HCEC 1CT (cell line): Measurements from ENCODE around the gene ANKRD44.

ENCODE experiments used
- DNase-seq: peaks from one replicate; pipeline ENCODE4 v3.0.0-alpha.2; 2017

Gene ANKRD44

DNA sequence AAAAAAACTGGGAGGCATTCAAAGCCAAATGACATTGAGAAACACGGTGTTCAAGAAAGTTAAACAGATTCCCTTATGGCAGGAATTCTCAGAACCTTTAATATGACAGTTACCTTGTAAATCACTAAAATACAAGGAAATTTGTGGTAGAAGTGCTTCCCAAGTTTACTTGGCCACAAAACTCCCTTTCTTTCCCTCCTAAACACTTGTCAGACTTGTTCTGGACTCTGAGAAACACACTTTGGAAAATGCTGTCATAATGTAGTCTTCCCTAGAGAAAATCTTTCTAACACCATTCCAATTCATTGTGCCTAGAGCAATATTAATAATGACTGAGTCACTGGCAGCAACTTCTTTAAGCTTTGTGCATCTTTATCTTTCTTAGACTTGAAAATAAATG lies 140.4 kb downstream of the ANKRD44 start:
- no peak for DNase-seq

DNA sequence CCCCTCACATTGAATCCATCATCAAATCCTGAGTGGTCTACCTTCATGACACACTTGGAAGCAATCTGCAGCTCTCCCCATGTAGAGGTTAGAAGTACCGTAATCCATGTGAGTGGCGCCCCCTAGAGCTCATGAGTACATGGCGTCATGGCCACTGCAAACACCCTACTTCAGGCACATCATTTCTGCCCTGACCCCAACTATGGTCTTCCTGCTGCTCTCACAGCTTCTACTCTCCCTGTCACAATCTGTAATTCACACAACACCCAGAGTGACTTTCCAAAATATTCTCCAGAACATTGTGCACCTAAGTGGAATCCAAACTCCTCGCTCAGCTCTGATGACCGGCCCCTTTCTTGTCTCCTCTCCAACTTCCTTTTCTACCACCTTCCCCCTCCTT lies 141.9 kb downstream of the ANKRD44 start:
- DNase-seq = peak; percentile 69

DNA sequence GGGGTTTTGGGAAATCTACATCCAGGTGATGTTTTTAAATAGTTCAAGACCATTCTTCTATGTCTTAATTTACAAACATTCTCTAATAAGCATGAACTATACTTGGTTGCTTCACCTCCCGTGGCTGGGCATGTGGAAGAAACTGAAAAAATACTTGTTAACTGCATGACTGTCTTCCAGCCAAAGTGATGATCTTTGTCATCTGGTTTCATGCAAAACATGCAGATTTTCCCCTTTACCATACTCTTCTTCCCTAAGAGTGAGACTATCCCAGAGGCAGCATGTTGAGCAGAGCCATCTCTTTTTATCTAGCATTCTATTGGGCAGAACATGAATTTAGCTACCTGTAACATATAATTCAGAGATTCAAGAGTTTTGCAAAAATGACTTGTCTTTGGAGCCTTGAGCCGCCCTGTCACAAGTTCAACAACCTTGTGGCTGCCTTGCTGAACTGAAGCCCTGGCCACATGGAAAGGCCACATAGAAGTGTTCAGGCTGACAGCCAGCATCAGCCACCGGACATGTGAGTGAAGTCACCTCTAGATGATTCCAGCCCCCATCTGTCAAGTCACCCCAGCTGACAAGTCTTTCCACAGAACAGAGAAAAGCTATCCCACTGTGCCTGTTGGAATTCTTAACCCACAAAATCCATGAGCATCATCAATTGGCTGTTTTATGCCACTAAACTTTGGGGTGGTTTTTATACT lies 142.8 kb downstream of the ANKRD44 start:
- DNase-seq = no peak

DNA sequence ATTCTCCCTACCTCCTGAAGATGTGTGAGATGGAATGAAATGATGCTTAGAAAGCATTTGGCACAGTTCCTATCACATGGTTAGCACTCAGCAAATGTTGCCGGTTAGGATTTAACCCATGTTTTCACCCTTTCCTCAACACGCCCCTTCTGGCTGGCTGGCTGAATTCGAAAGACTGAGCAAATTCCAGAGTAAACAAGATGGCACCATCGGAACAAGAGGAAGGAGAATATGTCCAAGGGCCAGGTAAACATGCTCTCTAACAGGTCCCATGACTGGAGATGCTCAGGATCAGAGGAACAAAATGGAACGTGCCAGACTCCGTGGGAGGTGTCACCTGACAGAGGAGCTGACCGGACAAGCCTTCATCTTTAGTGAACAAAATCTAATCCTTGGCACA lies 145.6 kb downstream of the ANKRD44 start:
- DNase-seq = no peak

DNA sequence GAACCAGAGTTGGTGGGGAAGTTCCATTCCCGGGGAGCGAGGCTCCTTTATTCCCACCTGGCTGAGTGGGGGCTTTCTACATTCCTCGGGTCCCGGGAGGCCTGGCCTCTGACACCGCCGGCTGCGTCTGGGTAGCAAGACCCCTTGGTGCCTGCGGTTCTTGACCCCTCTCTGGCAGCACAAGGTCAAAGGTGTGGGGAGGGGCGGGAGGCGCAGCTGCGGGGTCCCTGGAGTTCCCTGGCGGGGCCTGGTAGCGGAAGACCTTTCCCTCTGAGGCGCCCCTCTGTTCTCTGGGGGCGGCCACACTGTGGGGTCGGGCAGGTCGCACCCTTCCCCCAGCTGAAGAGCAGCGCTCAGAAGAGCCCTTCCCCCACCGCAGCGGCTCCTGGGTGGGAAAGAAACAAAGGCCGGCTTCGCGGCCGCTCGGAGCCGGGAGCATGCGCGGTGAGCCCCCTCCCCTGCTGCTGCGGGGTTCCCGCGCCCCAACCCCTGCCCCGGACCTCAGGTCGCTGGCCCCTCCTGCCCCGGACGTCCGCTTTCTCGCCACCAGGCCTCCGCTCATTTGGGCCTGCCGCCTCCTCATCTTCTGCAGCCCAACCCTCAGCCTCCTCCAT lies 146.3 kb downstream of the ANKRD44 start:
- no peak for DNase-seq

DNA sequence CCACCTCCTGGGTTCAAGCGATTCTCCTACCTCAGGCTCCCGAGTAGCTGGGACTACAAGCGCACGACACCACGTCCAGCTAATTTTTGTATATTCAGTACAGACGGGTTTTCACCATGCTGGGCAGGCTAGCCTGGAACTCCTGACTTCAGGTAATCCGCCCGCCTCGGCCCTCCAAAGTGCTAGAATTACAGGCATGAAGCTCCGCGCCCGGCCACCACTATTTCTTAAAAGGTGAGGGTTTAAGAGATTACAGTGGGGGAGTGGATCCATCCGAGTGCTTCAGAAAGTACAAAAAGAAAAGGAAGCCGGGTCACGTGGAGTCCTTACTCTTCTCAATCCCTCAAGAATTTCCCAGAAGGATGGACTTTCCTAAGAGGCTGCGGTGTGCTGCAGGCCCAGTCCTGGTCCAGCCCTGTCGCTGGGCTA lies 146.9 kb downstream of the ANKRD44 start:
- DNase-seq = no peak

DNA sequence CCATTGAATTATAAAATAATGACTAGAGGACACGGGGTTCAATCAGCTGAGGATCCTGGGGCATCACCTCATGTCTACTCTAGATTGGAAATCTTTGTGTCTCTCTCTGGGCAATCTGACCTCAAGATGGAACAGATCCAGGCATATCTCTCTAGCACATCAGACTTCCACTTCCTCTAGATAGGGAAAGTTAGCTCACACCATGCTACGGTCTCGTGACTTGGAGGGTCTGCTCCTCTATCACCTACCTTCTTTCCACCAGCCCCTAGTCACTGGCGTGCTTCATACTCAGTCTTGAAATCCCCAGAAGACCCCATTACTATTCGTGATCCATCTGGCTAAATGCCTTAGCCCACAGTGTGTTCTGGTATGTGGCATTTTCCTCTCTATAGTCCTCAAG lies 148.8 kb downstream of the ANKRD44 start:
- no peak for DNase-seq

DNA sequence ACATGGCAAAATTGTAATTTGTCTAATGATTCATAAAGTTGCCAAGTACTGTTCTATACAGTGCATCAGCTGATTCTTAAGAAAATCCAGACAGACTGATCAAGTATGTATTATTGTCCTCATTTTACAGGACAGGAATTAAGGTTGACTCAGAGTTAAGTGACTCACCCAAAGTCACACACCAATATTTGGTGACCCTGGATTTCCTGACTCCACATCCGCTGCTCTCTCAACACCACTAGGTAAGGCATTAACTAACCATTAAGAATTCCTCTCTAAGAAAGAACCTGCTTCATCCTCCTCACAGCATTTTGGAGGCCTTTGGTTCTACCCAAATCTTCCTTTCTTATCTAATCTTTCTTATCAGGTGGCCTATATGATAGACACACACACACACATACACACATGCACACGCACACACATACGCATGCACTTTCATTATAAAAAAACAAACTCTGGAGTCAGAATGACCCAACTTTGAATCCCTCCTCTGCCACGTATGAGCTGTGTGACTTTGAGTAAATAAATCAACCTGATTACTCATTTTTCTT lies 150.8 kb downstream of the ANKRD44 start:
- peak; percentile 87 for DNase-seq

DNA sequence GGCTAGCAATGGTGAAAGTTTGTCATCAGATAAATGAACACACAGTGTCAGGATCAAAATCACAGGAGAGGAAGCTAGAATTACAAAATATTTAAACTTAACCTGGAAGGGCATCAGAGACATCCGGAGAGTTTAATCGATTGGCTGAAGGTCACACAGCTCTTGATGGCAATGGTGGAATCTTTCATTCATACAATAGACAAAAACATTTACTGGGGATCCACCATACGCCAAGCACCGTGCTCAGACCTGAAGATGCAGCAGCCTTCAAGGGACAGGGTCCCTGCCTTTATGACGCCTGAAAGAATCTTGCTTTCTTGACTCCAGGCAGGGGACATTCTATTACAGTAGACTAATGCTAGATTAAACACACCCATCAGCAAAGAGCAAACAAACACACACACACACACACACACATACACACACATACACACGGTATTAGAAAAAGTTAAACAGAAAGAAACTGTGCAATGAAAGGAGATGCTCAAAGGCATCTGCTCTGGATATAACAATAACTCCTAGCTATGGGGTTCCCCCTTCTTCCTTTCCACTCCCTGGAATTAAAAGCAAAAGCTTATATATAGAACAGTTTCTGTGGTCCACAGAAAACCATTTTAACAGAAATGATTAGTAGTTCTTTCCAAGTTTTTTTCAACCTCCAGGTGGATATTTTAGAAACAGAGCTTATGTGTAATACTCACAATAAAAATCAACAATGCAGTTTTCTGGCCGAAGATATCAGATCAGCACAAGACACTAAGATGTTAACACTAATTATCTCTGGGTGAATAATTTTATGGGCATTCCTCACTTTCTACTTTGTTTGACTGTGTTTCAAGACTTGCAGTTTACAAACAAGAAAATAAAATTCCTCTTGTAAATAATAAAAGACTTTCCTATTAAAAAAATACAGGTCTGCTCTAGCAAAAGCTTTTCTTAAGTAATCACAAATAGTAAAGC lies 151.7 kb downstream of the ANKRD44 start:
- DNase-seq = peak; percentile 18

DNA sequence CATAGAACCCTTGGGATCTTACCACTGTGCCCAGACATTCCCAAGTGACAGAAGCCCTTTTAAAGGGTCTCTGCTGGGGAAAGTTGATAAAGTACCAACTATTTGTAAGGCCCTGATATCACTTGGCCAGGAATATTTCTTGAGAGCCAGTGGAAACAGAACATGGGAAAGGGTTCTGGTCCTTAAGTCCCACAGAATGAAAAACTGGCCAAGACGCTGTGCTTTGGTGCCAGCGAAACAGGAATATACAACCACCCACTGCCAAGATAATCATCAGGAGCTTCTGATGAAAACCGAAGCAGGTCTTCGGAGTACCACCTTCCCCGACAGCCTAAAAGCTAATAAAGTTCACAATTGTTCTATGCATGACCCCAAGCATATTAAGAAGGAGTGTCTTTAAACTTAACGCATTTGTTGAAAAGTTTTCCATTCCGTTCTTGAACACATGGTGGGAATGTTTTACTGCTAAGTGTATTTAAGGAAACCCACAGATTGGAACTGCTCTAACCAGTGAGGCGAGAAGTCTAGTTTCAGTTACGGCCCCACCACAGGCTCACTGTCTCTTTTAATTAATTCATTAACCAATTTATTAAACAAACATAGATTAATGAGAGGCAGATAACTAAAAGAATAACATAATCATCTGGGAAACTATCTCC lies 152.6 kb downstream of the ANKRD44 start:
- no peak for DNase-seq

DNA sequence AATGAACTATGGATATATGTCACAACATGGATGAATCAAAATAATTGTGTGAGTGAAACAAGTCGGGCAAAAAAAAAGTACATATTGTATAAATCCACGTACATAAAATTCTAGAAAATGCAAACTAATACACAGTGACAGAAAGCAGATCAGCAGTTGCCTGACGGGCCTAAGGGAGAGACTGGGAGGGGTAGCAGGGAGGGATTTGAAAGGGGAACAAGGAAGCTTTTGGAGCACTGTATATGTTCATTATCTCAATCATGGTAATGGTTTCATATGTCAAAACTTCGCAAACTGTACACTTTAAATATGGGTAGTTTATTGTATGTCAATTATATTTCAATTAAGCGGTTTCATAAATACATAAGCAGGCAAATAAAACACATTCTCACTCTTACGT lies 153.8 kb downstream of the ANKRD44 start:
- DNase-seq = no peak

DNA sequence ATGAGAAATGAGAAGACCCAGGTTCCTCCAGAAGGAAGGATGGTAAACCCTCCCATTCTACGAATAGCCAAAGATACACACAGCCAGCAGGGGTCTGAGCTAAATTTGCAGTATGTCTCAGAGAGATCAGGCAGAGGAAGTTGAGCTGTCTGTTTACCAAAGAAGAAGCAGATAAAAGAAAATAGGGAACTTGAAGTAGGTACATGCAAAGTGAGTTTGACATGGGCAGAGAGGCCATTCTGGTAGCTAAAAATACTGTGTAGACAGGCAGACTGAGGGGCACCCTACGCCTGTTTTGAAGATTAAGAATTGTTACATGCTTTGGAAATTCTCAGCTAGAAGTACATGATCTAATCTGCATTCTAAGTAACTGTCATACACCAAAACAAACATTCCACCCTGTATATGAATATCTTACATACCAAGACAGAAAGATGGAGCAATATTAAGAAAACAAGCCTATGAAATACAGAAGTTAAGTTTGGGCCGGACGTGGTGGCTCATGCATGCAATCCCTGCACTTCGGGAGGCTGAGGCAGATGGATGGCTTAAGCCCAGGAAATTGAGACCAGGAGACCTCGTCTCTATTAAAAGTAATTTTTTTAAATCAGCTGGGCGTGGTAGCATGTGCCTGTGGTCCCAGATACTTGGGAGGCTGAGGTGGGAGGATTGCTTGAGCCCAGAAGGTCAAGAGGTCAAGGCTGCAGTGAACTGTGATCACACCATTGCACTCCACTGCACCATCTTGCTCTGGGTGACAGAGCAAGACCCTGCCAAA lies 157.9 kb downstream of the ANKRD44 start:
- peak; percentile 69 for DNase-seq

DNA sequence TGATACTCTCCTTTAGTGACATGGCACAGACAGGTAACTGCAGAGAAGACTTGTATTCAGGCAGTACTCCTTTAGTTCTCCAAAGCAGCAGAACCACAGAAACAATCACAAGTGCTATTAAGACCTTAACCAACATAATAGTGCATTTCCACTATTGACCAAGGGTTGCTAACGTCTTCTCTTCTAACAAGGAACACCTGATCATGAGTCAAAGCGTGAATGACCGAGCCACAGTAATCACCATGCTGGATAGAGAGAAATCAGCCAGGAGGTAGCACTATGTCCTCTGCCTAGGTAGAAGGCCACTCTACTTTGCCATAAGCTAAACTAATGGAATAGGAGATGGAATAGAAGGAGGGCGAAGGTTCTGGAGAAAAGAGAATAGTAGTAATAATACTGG lies 161.0 kb downstream of the ANKRD44 start:
- DNase-seq = no peak

DNA sequence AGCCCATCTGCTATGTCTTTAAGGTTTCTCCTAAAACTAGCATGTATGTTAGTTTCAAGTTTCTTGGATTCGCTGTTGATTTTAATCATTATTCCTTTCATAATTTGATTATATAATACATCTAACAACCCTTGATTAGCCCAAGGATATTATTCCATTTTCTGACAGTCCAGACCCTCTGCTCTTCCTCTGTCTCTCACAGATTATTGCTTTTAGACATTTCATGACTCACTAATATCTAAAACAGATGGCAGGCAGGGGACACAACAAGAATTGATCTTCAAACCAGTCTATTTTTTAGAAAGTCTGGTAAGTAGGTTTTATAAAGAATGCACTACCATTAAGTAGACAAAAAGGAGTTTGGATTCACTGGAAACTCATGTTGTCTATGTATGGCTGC lies 162.2 kb downstream of the ANKRD44 start:
- DNase-seq = no peak

DNA sequence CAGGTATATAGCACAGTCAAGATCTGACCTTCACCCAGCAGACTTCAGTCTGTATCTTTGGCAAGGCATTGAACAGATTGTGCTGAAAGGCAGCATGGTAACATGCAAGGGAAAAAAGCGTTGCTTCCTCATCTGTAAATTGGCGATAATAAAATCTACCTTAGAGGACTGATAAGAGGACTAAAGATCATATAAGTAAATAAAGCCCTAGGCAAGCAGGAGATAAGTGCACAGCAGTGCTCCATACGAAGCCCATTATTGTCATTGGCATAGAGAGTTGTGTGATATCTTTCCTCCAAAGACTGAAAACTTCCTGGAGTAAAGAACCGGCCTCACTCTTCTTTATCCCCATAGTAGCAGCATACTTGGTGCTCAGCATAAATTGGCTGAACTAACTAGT lies 162.6 kb downstream of the ANKRD44 start:
- no peak for DNase-seq

DNA sequence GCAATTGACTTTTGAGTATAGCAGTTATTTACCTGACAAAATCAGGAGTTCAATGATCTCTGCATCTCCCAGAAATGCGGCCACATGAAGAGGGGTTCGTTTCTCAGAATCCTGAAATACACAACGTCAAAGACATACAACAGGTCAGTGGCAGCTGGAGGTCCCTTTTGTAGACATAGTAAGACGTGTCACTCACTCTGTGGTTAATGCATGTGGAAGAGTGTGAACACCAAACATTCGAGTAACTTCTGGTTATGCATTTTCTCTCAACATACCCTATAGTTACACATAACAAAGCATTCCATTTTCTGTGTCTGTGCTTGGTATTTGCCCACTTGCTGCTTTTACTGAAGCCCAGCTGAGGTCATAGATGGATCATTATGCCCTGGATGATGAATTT lies 163.6 kb downstream of the ANKRD44 start:
- no peak for DNase-seq

DNA sequence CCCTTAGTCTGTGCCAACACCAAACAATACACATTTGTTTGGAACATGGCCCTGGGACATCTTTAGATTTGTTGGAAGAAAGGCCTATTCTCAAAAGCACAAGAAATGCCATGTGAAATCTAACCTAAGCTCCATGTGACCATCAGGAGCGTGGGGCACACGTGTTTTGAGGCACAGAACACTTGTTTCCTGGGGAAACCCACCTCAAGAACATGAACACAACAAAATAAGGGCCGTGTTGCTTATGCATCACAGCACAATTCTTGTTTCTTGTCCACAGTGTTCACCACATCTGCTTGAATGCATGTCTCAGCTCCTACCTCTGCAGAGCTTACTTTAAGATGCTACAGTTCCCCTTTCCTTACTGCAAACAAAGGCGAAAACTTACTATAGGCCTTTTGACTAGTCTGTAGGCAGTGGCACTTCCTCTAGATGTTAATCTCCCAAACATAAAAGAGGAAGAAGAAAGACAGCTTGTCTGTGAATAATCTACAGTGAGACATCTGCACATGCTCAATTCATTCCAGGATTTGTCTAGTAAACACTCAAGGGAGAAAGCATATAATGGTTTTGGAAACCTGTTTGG lies 165.0 kb downstream of the ANKRD44 start:
- DNase-seq = no peak

DNA sequence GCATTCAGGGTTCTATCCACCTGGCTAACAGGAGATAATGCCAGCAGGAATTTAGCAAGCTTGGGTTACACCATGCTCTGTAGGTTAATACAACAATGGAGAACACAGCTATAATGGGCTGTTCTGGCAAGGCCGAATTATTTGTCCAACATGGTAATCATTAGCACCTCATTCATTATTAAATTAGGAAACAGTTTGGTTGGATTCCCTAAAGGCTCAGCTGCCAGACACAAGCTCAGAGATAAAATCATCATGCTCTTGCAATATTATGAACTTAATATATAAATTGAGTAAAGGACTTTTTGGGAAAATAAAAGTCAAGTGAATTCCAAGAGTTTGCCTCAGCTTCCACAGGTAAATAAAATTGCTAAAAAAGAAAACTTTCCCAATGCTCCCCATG lies 166.4 kb downstream of the ANKRD44 start:
- no peak for DNase-seq

DNA sequence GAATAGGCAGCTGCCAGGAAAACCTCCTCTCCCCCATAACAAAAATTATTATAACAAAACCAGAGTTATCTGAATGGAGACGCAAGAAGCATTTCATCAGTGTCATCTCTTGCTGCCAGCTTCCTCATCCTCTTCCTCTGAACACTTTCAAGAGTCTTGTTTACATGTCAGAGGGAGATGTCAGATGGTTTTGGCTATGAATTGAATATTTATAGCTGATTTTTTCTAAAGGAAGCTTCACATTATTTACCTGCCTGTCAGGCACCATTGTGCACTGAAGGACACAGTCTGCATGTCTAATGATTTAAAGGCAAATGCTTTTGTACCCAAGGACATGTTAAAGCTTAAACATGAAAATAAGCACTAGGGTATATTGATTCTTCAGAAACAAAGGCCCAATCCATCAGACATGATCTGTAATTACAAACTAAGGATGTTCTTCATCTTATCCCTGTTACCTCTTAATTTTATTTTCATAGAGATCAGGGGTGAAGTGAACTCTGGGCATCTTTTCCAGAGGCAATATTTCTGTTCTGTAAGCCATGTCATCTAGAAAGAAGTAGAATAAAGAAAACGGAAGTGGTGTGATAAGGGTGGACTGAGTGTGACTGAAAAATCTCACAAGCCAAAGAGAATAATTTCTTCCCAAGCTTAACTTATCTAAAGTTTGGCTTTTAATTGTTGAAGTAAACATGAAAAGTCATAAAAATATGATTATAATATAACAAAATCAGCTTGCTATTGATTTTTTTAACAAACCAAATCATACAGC lies 168.7 kb downstream of the ANKRD44 start:
- no peak for DNase-seq

DNA sequence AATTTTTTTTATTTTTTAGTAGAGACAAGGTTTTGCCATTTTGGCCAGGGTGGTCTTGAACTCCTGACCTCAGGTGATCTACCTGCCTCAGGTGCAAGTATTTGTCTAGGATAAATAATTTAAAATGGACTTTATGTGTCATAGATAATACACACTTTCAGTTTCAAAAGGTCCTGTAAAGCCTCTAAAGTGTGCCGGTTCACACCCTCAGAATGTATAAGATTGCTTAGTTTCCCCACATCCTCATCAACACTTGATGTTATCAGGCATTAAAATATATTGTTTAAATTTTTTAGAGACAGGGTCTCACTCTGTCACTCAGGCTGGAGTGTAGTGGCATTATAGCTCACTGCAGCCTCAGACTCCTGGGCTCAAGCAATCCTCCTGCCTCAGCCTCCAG lies 170.5 kb downstream of the ANKRD44 start:
- no peak for DNase-seq

DNA sequence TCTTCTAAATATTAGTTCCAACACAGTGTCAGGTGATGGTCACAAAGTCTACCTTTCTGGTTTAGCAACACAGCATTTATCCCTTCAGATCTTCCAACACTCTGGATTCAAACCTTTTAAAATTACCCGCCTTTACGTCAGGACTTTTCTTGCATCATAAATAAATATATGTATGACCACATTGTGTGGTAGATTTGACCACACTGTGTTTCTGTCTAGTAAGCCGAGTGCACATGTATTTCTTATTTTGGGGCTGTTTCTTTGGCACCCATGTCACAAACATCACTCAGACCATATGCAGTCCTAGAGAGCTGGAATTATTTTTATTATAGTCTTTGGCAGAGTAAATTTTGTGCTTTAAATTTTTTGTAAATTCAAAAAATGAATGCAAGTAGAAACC lies 172.1 kb downstream of the ANKRD44 start:
- DNase-seq = no peak
